ENCODE measurements around the gene HOXB1.

HOXB1 gene

GRCh38 chr17:48549914-48550501 lies 19.2 kb upstream of the HOXB1 start:
- TF ChIP-seq CTCF (conservative IDR thresholded peaks at IDR 0.05; ENCODE audit: low read depth) = no peak
- no peak for DNase-seq (ENCODE audit: low spot score)
- ChIA-PET POLR2A (ENCODE audit: low non-redundant PET) (no interaction called here), CTCF (interaction anchor here (1.1 kb wide), 1 partner anchor 58 kb away, joined by 4 read pairs; no protein-coding TSS in a partner anchor)
- no peak overlapping the region for H3K27ac ChIP-seq

DNA sequence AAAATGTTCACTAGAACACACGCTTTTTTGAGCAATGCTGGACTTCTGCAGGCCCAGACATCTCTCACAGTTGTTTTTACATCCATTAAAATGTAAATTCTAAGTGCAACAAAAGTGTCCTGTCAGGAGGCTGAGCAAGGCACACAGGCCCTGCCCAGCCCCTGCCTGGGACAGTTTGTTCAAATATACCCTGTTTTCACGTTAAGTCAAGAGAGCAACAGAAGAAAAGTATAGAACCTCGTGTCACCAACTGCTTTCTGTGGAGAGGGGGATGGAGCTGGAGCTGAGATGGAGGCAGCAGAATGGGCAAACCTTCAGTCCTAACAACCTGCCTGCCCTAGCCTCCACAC lies 18.4 kb upstream of the HOXB1 start:
- CTCF ChIA-PET = interaction anchor here (1.1 kb wide), 1 partner anchor 57 kb away, joined by 4 read pairs; no protein-coding TSS in a partner anchor
- TF ChIP-seq CTCF (conservative IDR thresholded peaks at IDR 0.05; ENCODE audit: low read depth) = no peak
- H3K27ac ChIP-seq = no peak overlapping the region
- no peak for DNase-seq (ENCODE audit: low spot score)
- POLR2A ChIA-PET (ENCODE audit: low non-redundant PET) = no interaction called here

DNA sequence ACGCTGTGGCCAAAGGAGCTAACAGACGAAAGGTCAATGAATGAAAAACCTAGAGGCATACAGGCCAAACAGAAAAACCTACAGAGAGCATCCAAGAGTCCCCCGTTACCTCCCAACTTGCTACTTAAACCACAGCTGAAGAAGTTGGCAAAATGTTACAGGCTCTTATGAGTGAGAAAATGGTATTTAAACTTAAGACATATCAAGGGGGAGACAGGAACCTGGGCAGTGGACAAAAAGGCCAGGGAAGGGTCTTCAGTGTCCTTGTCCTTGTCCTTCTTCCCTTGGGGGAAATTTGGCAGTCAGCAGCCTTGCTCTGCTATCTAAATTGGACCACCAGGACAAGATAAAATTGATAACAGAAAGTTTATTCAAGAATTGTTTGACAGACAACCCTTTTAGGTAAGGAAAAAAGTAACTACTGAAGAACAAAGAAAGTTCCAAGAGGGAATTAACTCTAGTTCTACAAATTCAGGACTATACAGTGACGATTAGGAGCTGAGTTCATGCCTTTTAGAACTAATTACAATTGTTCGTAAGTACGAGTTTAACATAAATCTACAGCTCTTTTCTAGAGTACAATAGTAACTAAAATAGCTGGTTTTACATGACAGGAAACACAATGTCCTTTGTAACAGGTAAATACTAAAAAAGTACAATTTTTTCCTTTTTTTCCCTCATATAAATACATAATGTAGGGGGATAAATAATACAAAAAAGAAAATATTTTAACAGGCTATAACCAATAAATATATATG lies 17.9 kb upstream of the HOXB1 start:
- POLR2A ChIA-PET (ENCODE audit: low non-redundant PET) = no interaction called here
- TF ChIP-seq CTCF (conservative IDR thresholded peaks at IDR 0.05; ENCODE audit: low read depth) = no peak
- CTCF ChIA-PET = interaction anchor here (1.1 kb wide), 1 partner anchor 56 kb away, joined by 4 read pairs; no protein-coding TSS in a partner anchor
- DNase-seq (ENCODE audit: low spot score) = no peak
- no peak overlapping the region for H3K27ac ChIP-seq

DNA sequence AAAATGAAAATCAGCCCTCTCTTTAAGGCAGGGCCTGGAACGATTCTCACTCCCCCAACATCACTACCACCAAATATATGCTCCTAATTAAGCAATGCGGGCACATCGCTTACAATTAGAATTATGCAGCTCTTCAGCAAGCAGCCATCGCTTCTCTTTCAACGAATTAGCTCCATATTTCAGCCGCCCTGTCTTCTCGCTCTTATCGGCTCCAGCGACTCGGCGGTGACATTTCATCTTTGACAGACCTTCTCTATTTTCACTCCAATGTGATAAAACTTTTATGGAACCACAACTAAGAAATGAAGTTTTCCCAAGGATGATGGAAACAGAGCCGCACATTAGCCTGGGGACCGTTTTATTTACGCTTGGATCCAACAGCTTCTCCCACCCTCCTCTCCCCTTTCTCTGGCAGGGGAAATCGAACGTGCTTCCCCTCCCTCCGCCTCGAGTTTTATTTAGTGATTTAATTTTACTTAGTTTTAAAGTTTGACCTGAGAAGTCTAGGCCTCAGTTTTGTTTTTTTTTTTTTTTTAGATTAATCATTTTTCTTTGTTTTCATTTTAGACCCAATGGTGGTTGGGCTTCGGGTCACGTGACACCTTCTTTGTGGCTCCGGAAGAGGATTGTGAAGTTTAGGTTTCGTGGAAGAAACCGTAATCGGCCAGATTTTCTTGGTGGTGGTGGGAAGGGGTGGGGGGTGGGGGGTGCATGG lies 17.2 kb upstream of the HOXB1 start:
- no peak overlapping the region for H3K27ac ChIP-seq
- CTCF ChIA-PET = no interaction called here
- POLR2A ChIA-PET (ENCODE audit: low non-redundant PET) = no interaction called here
- TF ChIP-seq CTCF (conservative IDR thresholded peaks at IDR 0.05; ENCODE audit: low read depth) = no peak
- no peak for DNase-seq (ENCODE audit: low spot score)

GRCh38 chr17:48546924-48547807 lies 16.4 kb upstream of the HOXB1 start:
- ChIA-PET CTCF (interaction anchor here (0.6 to 1.0 kb wide), 3 partner anchors 41 to 284 kb away, joined by 3 read pairs; no protein-coding TSS in a partner anchor), POLR2A (ENCODE audit: low non-redundant PET) (no interaction called here)
- peak overlapping the region; percentile 0; the same call in 1 of the 2 replicates for H3K27ac ChIP-seq
- no peak for TF ChIP-seq CTCF (conservative IDR thresholded peaks at IDR 0.05; ENCODE audit: low read depth)
- DNase-seq (ENCODE audit: low spot score) = no peak
